ENCODE results near the gene MEGF6. TPM values are rescaled to one million over a fixed set of nuclear protein-coding genes. Genes with fewer than 3 reads are reported as not detected.

Gene MEGF6
- total and polyA plus RNA-seq, 2 donors (not counting 3 experiments of a cell fraction or from before 2014, with no cell fraction given): 22.5 to 63.7 TPM

DNA sequence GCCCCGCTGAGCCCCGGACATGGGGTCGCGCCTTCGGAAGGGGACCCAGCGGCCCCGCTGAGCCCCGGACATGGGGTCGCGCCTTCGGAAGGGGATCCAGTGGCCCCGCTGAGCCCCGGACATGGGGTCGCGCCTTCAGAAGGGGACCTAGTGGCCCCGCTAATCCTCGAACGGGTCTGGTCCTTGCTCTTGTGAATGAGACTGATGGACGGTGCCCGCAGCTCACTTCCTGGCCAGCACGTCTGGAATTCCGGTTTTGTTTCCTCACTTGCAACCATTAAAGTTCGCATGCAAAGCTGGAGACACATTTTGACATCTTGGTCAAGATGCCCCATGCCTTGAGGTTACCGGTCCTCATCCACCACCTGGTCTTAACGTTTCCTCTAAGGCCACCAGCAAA lies 33.0 kb upstream of the MEGF6 start:
- no TSS peak for BruUV-seq (replicated peaks)

More for the DNA sequence above, 33.0 kb upstream of the MEGF6 start:
- Histone ChIP-seq H2AFZ (ENCODE audit: low read depth, low read length) (no peak overlapping the region), H3K4me1 (ENCODE audit: control insufficient read depth, extremely low read depth, insufficient read depth, low read length) (peaks cover 6% of the 10 kb centered on the region), H3K36me3 (ENCODE audit: control insufficient read depth in 2 of 2, extremely low read depth in 1 of 2, insufficient read depth in 2 of 2, low read length in 2 of 2) (peaks cover 0 to 14% of the 10 kb centered on the region in 2 experiments), H3K4me2 (ENCODE audit: insufficient read depth, low read length) (no peak overlapping the region), H3K27ac (ENCODE audit: insufficient read depth, low read depth, low read length) (no peak overlapping the region), H4K20me1 (replicated peaks; ENCODE audit: control insufficient read depth, extremely low read depth, insufficient read depth, low read length) (no peaks in the 10 kb centered on the region), H3K9me1 (replicated peaks; ENCODE audit: control insufficient read depth, extremely low read depth, insufficient read depth, low read length) (no peaks in the 10 kb centered on the region), H3K4me3 (replicated peaks in 1 of 3; ENCODE audit: insufficient read depth in 1 of 3, low read depth in 1 of 3, low read length in 3 of 3) (no peak overlapping the region), H3K9ac (replicated peaks; ENCODE audit: extremely low read depth, insufficient read depth, low read length) (no peak overlapping the region), H3K9me3 (replicated peaks; ENCODE audit: control insufficient read depth, insufficient read depth, low read length) (no peaks in the 10 kb centered on the region), H3K79me2 (ENCODE audit: control insufficient read depth, insufficient read depth, low read length) (peaks cover 2% of the 10 kb centered on the region), H3K27me3 (ENCODE audit: control insufficient read depth in 2 of 2, insufficient read depth in 2 of 2, low read length in 2 of 2) (no peaks in the 10 kb centered on the region)
- dilution Hi-C loops (cut with MboI; ENCODE audit: extremely low pct_ligation_motif_present, low sequenced_read_pairs): no loop called here
- CTCF ChIA-PET: no interaction called here
- FAIRE-seq: no peak
- no peak for DNase-seq (ENCODE audit: low read depth, low spot score)
- POLR2A ChIA-PET: no interaction called here
- no peak for TF ChIP-seq FOS (IDR thresholded peaks at IDR 0.05; ENCODE audit: borderline replicate concordance, insufficient read depth, low read length)
- TF ChIP-seq, protein P1, sequence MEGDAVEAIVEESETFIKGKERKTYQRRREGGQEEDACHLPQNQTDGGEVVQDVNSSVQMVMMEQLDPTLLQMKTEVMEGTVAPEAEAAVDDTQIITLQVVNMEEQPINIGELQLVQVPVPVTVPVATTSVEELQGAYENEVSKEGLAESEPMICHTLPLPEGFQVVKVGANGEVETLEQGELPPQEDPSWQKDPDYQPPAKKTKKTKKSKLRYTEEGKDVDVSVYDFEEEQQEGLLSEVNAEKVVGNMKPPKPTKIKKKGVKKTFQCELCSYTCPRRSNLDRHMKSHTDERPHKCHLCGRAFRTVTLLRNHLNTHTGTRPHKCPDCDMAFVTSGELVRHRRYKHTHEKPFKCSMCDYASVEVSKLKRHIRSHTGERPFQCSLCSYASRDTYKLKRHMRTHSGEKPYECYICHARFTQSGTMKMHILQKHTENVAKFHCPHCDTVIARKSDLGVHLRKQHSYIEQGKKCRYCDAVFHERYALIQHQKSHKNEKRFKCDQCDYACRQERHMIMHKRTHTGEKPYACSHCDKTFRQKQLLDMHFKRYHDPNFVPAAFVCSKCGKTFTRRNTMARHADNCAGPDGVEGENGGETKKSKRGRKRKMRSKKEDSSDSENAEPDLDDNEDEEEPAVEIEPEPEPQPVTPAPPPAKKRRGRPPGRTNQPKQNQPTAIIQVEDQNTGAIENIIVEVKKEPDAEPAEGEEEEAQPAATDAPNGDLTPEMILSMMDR (IDR thresholded peaks at IDR 0.05; ENCODE audit: extremely low read depth in 1 of 2, insufficient read depth in 1 of 2, low read depth in 1 of 2, low read length in 2 of 2): no peak
- no peak for TF ChIP-seq MAX (IDR thresholded peaks at IDR 0.05; ENCODE audit: insufficient read depth, insufficient read length)
- no peak for TF ChIP-seq JUN (IDR thresholded peaks at IDR 0.05; ENCODE audit: borderline replicate concordance, insufficient read depth, insufficient read length, low read depth)
- no peak for TF ChIP-seq GATA2 (IDR thresholded peaks at IDR 0.05; ENCODE audit: insufficient read depth, insufficient read length, low read depth, low read length)
- no peak for TF ChIP-seq POLR2A (IDR thresholded peaks at IDR 0.05; ENCODE audit: low read depth, low read length)
- no peak for TF ChIP-seq POLR2AphosphoS5 (IDR thresholded peaks at IDR 0.05; ENCODE audit: insufficient read depth, low read depth, low read length)
- no peak for TF ChIP-seq EZH2 (IDR thresholded peaks at IDR 0.05; ENCODE audit: borderline replicate concordance, low read depth, low read length, severe bottlenecking)
- no peak for TF ChIP-seq MYC (IDR thresholded peaks at IDR 0.05; ENCODE audit: low read depth, low read length)
- intact Hi-C loops (cut with micrococcal nuclease): no loop called here

Data from endothelial cell of umbilical vein (primary cell).